Panc1 (cell line): ENCODE data around the gene SSR1.

ENCODE experiments used
- CTCF ChIP-seq: fragments of 450-650 bp; IDR thresholded peaks from 2 replicates; pipeline ENCODE4 v1.5.1; 2017; ENCODE audit warnings: mild to moderate bottlenecking
- POLR2AphosphoS5 ChIP-seq: IDR thresholded peaks from 2 replicates; pipeline ENCODE4 v1.6.1; 2012; ENCODE audit warnings: mild to moderate bottlenecking, low read depth, low read length, moderate library complexity
- SIN3A ChIP-seq: IDR thresholded peaks from 2 replicates; pipeline ENCODE4 v1.6.1; 2012; ENCODE audit warnings: low read depth, mild to moderate bottlenecking, low read length, moderate library complexity, borderline replicate concordance; ENCODE audit not compliant: insufficient read depth
- TCF7L2 ChIP-seq: IDR thresholded peaks from 2 replicates; pipeline ENCODE4 v1.6.1; 2011; ENCODE audit warnings: mild to moderate bottlenecking, low read depth, low read length, inconsistent platforms

- TF ChIP-seq POLR2AphosphoS5, result no peak
- TF ChIP-seq CTCF, result no peak
- no peak for TF ChIP-seq SIN3A
- TF ChIP-seq TCF7L2, result no peak
Measured at GRCh38 chr6:7254980-7255835, 57.8 kb downstream of the SSR1 start.
